Progenitor cell of endocrine pancreas (in vitro differentiated cells): ENCODE results near the gene CALN1. TPM values are rescaled to one million over a fixed set of nuclear protein-coding genes. Genes with fewer than 3 reads are reported as not detected.

Source experiments
- DNase-seq: peaks from one replicate; pipeline ENCODE4 v3.0.0; 2021; ENCODE audit warnings: low spot score; ENCODE audit not compliant: unreplicated experiment
- H3K27ac Mint-ChIP-seq: 2 replicates; pipeline ENCODE4 v1.8.0; 2021; ENCODE audit warnings: mild to moderate bottlenecking, moderate library complexity, mixed read lengths
- H3K27me3 Mint-ChIP-seq: 2 replicates; pipeline ENCODE4 v1.8.0; 2021; ENCODE audit warnings: mixed read lengths
- H3K36me3 Mint-ChIP-seq: 2 replicates; pipeline ENCODE4 v1.8.0; 2022; ENCODE audit warnings: mixed read lengths; ENCODE audit not compliant: insufficient read depth
- H3K4me1 Mint-ChIP-seq: 2 replicates; pipeline ENCODE4 v1.8.0; 2021; ENCODE audit warnings: low read depth, mixed read lengths
- H3K4me3 Mint-ChIP-seq: 2 replicates; pipeline ENCODE4 v1.8.0; 2021; ENCODE audit warnings: low read depth, mild to moderate bottlenecking, moderate library complexity, mixed read lengths
- H3K9me3 Mint-ChIP-seq: 2 replicates; pipeline ENCODE4 v1.8.0; 2021; ENCODE audit warnings: low read depth, mixed read lengths
- CTCF ChIP-seq: fragments of 200-600 bp; sonication (generic); IDR thresholded peaks from one replicate; pipeline ENCODE4 v1.5.0; 2021; ENCODE audit warnings: antibody characterized with exemption, mild to moderate bottlenecking; ENCODE audit not compliant: unreplicated experiment
- total RNA-seq: library from RNA; stranded (reverse); gene quantifications from 2 replicates; pipeline ENCODE4 v1.2.1, GENCODE V29; 2021

Gene CALN1
- total RNA-seq, 1 donor from 2014 or later = 0.79 TPM

DNA sequence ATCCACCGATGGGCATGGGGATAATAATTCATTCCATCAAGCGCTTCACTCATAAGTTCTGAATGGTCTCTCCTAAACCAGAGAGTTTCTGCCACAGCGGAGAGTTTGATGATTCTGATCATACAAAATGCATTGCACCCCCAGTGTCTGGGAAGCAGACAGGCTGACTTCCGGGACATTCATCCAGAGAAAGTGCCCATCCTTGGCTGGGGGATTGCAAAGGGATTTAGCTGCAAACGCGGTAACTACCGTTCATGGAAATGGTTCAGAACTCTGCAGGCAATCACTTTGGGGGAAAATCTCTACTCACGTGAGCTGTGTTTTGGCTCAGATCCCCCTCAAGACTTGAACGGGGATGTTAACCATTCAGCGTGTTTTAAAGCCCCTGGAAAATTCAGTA is 33.4 kb upstream of the CALN1 start:
- H3K4me3 Mint-ChIP-seq = no peak overlapping the region
- no peaks in the 10 kb centered on the region for H3K36me3 Mint-ChIP-seq
- peak overlapping the region; percentile 45 for H3K27ac Mint-ChIP-seq
- no peak for DNase-seq
- peaks cover 52% of the 10 kb centered on the region for H3K27me3 Mint-ChIP-seq
- H3K4me1 Mint-ChIP-seq = peaks cover 23% of the 10 kb centered on the region
- TF ChIP-seq CTCF = no peak
- H3K9me3 Mint-ChIP-seq = no peaks in the 10 kb centered on the region

- Mint-ChIP-seq H3K4me1 (peaks cover 23% of the 10 kb centered on the region), H3K36me3 (no peaks in the 10 kb centered on the region), H3K27me3 (peaks cover 52% of the 10 kb centered on the region), H3K27ac (peak overlapping the region; percentile 45), H3K4me3 (no peak overlapping the region), H3K9me3 (no peaks in the 10 kb centered on the region)
- no peak for DNase-seq
- TF ChIP-seq CTCF = no peak
Measured at GRCh38 chr7:72445075-72445474, 32.9 kb upstream of the CALN1 start.

DNA sequence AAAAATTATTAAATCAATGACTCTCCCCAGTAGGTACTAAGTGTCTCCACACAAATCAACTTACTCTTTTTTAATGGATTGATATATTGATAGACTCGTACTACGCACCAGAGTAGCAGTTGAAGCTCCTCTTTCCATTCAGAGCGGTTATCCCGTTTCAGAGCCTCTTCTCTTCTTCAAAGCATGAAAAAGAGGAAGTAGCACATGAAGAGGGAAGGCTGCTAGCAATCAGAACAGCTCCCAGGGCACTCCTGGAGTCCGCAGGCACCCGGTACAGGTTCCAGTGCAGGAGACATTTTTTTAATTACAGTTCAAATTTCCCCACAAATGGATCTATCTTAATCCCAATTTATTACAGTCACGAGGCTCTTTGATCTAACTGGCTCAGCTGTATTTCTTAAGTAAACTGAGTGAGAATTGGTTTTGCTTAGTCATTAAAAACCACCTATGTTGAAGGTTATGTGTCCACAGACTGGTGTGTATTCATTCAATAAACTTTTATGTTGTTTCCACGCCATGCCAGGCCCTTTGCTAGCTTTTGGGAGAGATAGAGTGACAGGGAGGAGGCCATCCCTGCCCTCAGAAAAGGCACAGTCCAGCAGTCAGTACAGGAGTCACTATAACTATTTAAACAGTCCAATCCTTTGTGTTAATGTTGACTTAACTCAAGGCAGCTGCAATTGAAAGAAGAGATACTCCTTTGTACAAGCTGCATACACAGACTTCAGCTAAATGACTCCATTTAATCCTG is 32.1 kb upstream of the CALN1 start:
- no peak for DNase-seq
- H3K27ac Mint-ChIP-seq = peak overlapping the region; percentile 82
- no peaks in the 10 kb centered on the region for H3K36me3 Mint-ChIP-seq
- no peak overlapping the region for H3K4me3 Mint-ChIP-seq
- H3K9me3 Mint-ChIP-seq = no peaks in the 10 kb centered on the region
- peaks cover 52% of the 10 kb centered on the region for H3K27me3 Mint-ChIP-seq
- no peak for TF ChIP-seq CTCF
- H3K4me1 Mint-ChIP-seq = peaks cover 23% of the 10 kb centered on the region

DNA sequence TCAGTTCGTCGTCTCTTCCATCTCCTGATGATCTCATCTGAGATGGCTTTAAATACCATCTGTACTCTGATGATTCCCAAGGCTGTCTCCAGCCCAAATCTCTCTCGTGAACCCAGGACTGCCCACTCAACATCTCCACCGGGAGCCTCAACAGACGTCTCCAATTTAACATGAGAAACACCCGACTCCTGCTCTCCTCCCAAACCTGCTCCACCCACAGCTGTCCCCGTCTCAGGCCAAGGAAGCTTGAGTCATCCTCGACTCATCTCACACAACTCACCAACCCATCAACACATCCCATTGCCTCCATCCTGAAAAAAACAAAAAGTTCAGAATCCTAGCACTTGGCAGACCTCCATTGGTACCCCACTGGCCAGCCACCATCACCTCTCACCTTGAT is 29.7 kb upstream of the CALN1 start:
- Mint-ChIP-seq H3K27me3 (peaks cover 35% of the 10 kb centered on the region), H3K4me3 (no peak overlapping the region), H3K36me3 (no peaks in the 10 kb centered on the region), H3K4me1 (peaks cover 25% of the 10 kb centered on the region), H3K27ac (no peak overlapping the region), H3K9me3 (no peaks in the 10 kb centered on the region)
- no peak for TF ChIP-seq CTCF
- no peak for DNase-seq

- Mint-ChIP-seq H3K9me3 (no peaks in the 10 kb centered on the region), H3K27me3 (peaks cover 20% of the 10 kb centered on the region), H3K4me1 (peaks cover 11% of the 10 kb centered on the region), H3K36me3 (no peaks in the 10 kb centered on the region), H3K27ac (no peak overlapping the region), H3K4me3 (no peak overlapping the region)
- TF ChIP-seq CTCF = no peak
- no peak for DNase-seq
Measured at GRCh38 chr7:72438491-72438890, 26.4 kb upstream of the CALN1 start.
